ENCODE data around the gene FGG. TPM values are rescaled to one million over a fixed set of nuclear protein-coding genes. Genes with fewer than 3 reads are reported as not detected.

Gene FGG
- total and polyA plus RNA-seq, 10 of the 15 experiments (the other 5 are each of a cell fraction or from before 2014, with no cell fraction given) = 1.8 TPM; not detected in 9

DNA sequence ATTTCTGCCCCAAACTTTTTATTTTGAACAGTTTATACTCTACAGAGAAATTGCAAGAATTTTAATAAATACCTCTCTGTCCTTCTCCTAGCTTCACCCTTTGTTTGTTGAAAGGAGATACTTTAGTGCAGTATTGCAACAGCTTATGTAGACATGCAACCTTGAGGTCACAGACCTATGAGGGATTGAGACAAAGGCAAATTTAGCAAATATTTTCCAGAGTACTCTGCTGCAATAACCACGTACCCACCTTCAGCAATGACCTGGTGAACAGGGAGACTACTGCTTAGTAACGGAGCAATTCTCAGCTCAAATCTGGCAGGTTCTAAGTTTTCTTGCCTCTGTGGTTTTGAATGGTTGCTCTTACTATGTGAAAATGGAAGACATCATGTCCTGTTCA, 35.1 kb downstream of the FGG start:
- no peak overlapping the region for H3K9ac ChIP-seq (ENCODE audit: control insufficient read depth, insufficient read depth, low read length)
- H3K27ac ChIP-seq (ENCODE audit: control insufficient read depth, insufficient read depth) = no peak overlapping the region
- ATAC-seq = no peak
- no peaks in the 10 kb centered on the region for H3K9me3 ChIP-seq (replicated peaks; ENCODE audit: control insufficient read depth, insufficient read depth, low read length)
- CTCF ChIA-PET = interaction anchor here (1.0 kb wide), 1 partner anchor 18 kb away, joined by 3 read pairs; no protein-coding TSS in a partner anchor
- TF ChIP-seq ZNF24 (IDR thresholded peaks at IDR 0.05) (no peak), SPI1 (IDR thresholded peaks at IDR 0.05; ENCODE audit: borderline replicate concordance, insufficient read depth, low read depth, low read length) (no peak)
- TF ChIP-seq, protein P1, sequence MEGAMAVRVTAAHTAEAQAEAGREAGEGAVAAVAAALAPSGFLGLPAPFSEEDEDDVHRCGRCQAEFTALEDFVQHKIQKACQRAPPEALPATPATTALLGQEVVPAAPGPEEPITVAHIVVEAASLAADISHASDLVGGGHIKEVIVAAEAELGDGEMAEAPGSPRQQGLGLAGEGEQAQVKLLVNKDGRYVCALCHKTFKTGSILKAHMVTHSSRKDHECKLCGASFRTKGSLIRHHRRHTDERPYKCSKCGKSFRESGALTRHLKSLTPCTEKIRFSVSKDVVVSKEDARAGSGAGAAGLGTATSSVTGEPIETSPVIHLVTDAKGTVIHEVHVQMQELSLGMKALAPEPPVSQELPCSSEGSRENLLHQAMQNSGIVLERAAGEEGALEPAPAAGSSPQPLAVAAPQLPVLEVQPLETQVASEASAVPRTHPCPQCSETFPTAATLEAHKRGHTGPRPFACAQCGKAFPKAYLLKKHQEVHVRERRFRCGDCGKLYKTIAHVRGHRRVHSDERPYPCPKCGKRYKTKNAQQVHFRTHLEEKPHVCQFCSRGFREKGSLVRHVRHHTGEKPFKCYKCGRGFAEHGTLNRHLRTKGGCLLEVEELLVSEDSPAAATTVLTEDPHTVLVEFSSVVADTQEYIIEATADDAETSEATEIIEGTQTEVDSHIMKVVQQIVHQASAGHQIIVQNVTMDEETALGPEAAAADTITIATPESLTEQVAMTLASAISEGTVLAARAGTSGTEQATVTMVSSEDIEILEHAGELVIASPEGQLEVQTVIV (IDR thresholded peaks at IDR 0.05; ENCODE audit: borderline replicate concordance, partially characterized antibody) = no peak
- H3K27me3 ChIP-seq (replicated peaks in 1 of 2; ENCODE audit: control insufficient read depth in 2 of 2, insufficient read depth in 2 of 2, low read length in 1 of 2) = no peaks in the 10 kb centered on the region
- no peak overlapping the region for H2AFZ ChIP-seq (ENCODE audit: control insufficient read depth, low read depth, low read length)
- no peak for FAIRE-seq
- no peaks in the 10 kb centered on the region for H3K4me1 ChIP-seq (ENCODE audit: control insufficient read depth, insufficient read depth, low read length)
- H3K4me3 ChIP-seq = no peak overlapping the region
- SMC1A ChIA-PET (ENCODE audit: uncharacterized antibody, unreplicated experiment) = interaction anchor here (0.9 kb wide), 1 partner anchor 15 kb away, joined by 3 read pairs; no protein-coding TSS in a partner anchor
- POLR2A ChIA-PET = interaction anchor here (0.5 kb wide), 1 partner anchor 18 kb away, joined by 3 read pairs; no protein-coding TSS in a partner anchor
- H3K36me3 ChIP-seq (ENCODE audit: control insufficient read depth in 2 of 2, insufficient read depth in 2 of 2, low read length in 1 of 2) = no peaks in the 10 kb centered on the region
- intact Hi-C loops (cut with micrococcal nuclease; ENCODE audit: unreplicated experiment) (no loop called here), in situ Hi-C loops (cut with MboI) (no loop called here)
- no peak overlapping the region for H3K4me2 ChIP-seq (ENCODE audit: control insufficient read depth, insufficient read depth)
- no peak for DNase-seq (ENCODE audit: low read depth, low spot score)
- BruUV-seq (replicated peaks) = no TSS peak
- H3K79me2 ChIP-seq (ENCODE audit: control insufficient read depth, insufficient read depth, low read length) = no peaks in the 10 kb centered on the region
- 24% methylated on average over 2 of the region's 2 CpGs for WGBS (ENCODE audit: insufficient coverage, insufficient replicate concordance, low lambda C conversion rate, missing lambda C conversion rate)
- no peaks in the 10 kb centered on the region for H4K20me1 ChIP-seq (ENCODE audit: control insufficient read depth, insufficient read depth)
- RAD21 ChIA-PET (ENCODE audit: unreplicated experiment) = no interaction called here

DNA sequence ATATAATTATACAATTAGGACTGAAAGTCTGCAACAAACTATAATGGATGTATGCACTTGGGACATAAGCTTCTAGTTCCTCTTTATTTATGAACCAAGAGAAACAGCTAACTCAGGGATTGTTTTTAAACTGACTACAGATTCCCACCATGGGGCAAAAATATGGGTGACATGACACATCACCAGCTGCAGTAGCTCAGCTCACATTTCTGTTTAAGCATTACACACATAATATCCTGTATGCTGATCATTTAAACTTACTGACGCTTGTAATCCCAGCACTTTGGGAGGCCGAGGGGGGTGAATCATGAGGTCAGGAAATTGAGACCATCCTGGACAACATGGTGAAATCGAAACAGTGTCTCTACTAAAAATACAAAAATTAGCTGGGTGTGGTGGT, 38.1 kb downstream of the FGG start:
- H3K4me3 ChIP-seq = no peak overlapping the region
- CTCF ChIA-PET = interaction anchor here (1.4 to 1.6 kb wide), 2 partner anchors 45 to 48 kb away, joined by 4 to 6 read pairs; no protein-coding TSS in a partner anchor
- in situ Hi-C loops (cut with MboI) = no loop called here
- no peak for TF ChIP-seq STAT3 (IDR thresholded peaks at IDR 0.05; ENCODE audit: low read depth, low read length)
- TF ChIP-seq, protein P2, sequence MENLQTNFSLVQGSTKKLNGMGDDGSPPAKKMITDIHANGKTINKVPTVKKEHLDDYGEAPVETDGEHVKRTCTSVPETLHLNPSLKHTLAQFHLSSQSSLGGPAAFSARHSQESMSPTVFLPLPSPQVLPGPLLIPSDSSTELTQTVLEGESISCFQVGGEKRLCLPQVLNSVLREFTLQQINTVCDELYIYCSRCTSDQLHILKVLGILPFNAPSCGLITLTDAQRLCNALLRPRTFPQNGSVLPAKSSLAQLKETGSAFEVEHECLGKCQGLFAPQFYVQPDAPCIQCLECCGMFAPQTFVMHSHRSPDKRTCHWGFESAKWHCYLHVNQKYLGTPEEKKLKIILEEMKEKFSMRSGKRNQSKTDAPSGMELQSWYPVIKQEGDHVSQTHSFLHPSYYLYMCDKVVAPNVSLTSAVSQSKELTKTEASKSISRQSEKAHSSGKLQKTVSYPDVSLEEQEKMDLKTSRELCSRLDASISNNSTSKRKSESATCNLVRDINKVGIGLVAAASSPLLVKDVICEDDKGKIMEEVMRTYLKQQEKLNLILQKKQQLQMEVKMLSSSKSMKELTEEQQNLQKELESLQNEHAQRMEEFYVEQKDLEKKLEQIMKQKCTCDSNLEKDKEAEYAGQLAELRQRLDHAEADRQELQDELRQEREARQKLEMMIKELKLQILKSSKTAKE (IDR thresholded peaks at IDR 0.05; ENCODE audit: low read depth, poor library complexity, severe bottlenecking) = no peak
- TF ChIP-seq, protein P3, sequence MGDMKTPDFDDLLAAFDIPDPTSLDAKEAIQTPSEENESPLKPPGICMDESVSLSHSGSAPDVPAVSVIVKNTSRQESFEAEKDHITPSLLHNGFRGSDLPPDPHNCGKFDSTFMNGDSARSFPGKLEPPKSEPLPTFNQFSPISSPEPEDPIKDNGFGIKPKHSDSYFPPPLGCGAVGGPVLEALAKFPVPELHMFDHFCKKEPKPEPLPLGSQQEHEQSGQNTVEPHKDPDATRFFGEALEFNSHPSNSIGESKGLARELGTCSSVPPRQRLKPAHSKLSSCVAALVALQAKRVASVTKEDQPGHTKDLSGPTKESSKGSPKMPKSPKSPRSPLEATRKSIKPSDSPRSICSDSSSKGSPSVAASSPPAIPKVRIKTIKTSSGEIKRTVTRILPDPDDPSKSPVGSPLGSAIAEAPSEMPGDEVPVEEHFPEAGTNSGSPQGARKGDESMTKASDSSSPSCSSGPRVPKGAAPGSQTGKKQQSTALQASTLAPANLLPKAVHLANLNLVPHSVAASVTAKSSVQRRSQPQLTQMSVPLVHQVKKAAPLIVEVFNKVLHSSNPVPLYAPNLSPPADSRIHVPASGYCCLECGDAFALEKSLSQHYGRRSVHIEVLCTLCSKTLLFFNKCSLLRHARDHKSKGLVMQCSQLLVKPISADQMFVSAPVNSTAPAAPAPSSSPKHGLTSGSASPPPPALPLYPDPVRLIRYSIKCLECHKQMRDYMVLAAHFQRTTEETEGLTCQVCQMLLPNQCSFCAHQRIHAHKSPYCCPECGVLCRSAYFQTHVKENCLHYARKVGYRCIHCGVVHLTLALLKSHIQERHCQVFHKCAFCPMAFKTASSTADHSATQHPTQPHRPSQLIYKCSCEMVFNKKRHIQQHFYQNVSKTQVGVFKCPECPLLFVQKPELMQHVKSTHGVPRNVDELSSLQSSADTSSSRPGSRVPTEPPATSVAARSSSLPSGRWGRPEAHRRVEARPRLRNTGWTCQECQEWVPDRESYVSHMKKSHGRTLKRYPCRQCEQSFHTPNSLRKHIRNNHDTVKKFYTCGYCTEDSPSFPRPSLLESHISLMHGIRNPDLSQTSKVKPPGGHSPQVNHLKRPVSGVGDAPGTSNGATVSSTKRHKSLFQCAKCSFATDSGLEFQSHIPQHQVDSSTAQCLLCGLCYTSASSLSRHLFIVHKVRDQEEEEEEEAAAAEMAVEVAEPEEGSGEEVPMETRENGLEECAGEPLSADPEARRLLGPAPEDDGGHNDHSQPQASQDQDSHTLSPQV (IDR thresholded peaks at IDR 0.05) = no peak

More for the DNA sequence above, 38.1 kb downstream of the FGG start:
- Histone ChIP-seq H3K27me3 (replicated peaks in 1 of 2; ENCODE audit: control insufficient read depth in 2 of 2, insufficient read depth in 2 of 2, low read length in 1 of 2) (no peaks in the 10 kb centered on the region), H3K4me2 (ENCODE audit: control insufficient read depth, insufficient read depth) (no peak overlapping the region), H3K4me1 (ENCODE audit: control insufficient read depth, insufficient read depth, low read length) (no peaks in the 10 kb centered on the region), H3K27ac (ENCODE audit: control insufficient read depth, insufficient read depth) (no peak overlapping the region), H4K20me1 (ENCODE audit: control insufficient read depth, insufficient read depth) (no peaks in the 10 kb centered on the region), H2AFZ (ENCODE audit: control insufficient read depth, low read depth, low read length) (no peak overlapping the region), H3K9ac (ENCODE audit: control insufficient read depth, insufficient read depth, low read length) (no peak overlapping the region), H3K36me3 (ENCODE audit: control insufficient read depth in 2 of 2, insufficient read depth in 2 of 2, low read length in 1 of 2) (no peaks in the 10 kb centered on the region), H3K9me3 (replicated peaks; ENCODE audit: control insufficient read depth, insufficient read depth, low read length) (no peaks in the 10 kb centered on the region), H3K79me2 (ENCODE audit: control insufficient read depth, insufficient read depth, low read length) (no peaks in the 10 kb centered on the region)
- ChIA-PET SMC1A (ENCODE audit: uncharacterized antibody, unreplicated experiment) (interaction anchor here (1.0 to 1.8 kb wide), 2 partner anchors 9 to 11 kb away, joined by 3 to 4 read pairs; no protein-coding TSS in a partner anchor), POLR2A (no interaction called here), RAD21 (ENCODE audit: unreplicated experiment) (no interaction called here)
- WGBS (ENCODE audit: insufficient coverage, insufficient replicate concordance, low lambda C conversion rate, missing lambda C conversion rate) = 31% methylated on average over 3 of the region's 3 CpGs
- no peak for ATAC-seq
- DNase-seq (ENCODE audit: low read depth, low spot score) = no peak
- no TSS peak for BruUV-seq (replicated peaks)
- intact Hi-C loops (cut with micrococcal nuclease; ENCODE audit: unreplicated experiment) = no loop called here
- FAIRE-seq = no peak

All from GM12878 (cell line).